Naive thymus-derived CD8-positive, alpha-beta T cell (primary cell): ENCODE results near the gene CNOT4. TPM values are rescaled to one million over a fixed set of nuclear protein-coding genes. Genes with fewer than 3 reads are reported as not detected.
"Not testable (repeated sequence)": the region's sequence is repeated elsewhere in the genome, so short reads cannot be mapped to it uniquely, and the experiment has no call there.

Experiments
- ATAC-seq, 2 donors: fragments of 150-1000 bp; cut with Tn5 transposase in 1 of 2; sonication (Bioruptor Pico), chemical (Tn5 transposase) in 1 of 2; 1 replicate in 1 of 2; 2 replicates in 1 of 2; pipeline ENCODE4 v1.10.0; 2021; ENCODE audit warnings: mild to moderate bottlenecking in 2 of 2, moderate library complexity in 2 of 2
- POLR2A ChIA-PET: fragments of 350-600 bp; sonication (Branson Sonifier 250); formaldehyde crosslinking; loops from one replicate; lab custom pipeline; 2021; ENCODE audit warnings: antibody characterized with exemption; lab: Charles Lee
- DNase-seq, 10 donors: peaks; one replicate each; pipeline versions ENCODE4 v3.0.0 to v3.0.0-alpha.2; 2020 to 2022
- H3K27ac Mint-ChIP-seq, 10 donors: one replicate each; pipeline ENCODE4 v1.8.0; 2020 to 2022; ENCODE audit warnings: mild to moderate bottlenecking in 10 of 10, mixed read lengths in 10 of 10, moderate library complexity in 4 of 10, inconsistent platforms in 1 of 10
- H3K27me3 Mint-ChIP-seq, 5 donors: one replicate each; pipeline ENCODE4 v1.8.0; 2021 to 2022; ENCODE audit warnings: mixed read lengths in 5 of 5
- H3K36me3 Mint-ChIP-seq, 3 donors: one replicate each; pipeline ENCODE4 v1.8.0; 2020 to 2022; ENCODE audit warnings: mixed read lengths in 3 of 3, mild to moderate bottlenecking in 2 of 3, inconsistent platforms in 1 of 3
- H3K4me1 Mint-ChIP-seq, 4 donors: one replicate each; pipeline ENCODE4 v1.8.0; 2021 to 2022; ENCODE audit warnings: mixed read lengths in 4 of 4
- H3K4me3 Mint-ChIP-seq, 10 donors: one replicate each; pipeline ENCODE4 v1.8.0; 2020 to 2022; ENCODE audit warnings: mild to moderate bottlenecking in 10 of 10, mixed read lengths in 10 of 10, moderate library complexity in 6 of 10, inconsistent platforms in 1 of 10
- H3K9me3 Mint-ChIP-seq, 9 donors: one replicate each; pipeline ENCODE4 v1.8.0; 2020 to 2022; ENCODE audit warnings: mixed read lengths in 9 of 9, mild to moderate bottlenecking in 3 of 9, inconsistent platforms in 1 of 9, moderate library complexity in 1 of 9
- polyA plus RNA-seq, 3 donors: library from polyadenylated mRNA; unstranded; fragments of 300-500 nt; fragmentation: Illumina TruSeq; gene quantifications; one replicate each; pipeline ENCODE4 v1.2.3, GENCODE V29; 2021
- total RNA-seq, 8 experiments: library from RNA in 2 of 8; stranded (reverse) in 2 of 8; gene quantifications; one replicate each; pipeline ENCODE4 v1.2.3 and lab custom pipeline; 2021 to 2026

CNOT4 gene
- total and polyA plus RNA-seq, 5 experiments from 2014 or later = 11.9 to 42.2 (median 19.6) TPM

- H3K9me3 Mint-ChIP-seq, DNase-seq, ATAC-seq, POLR2A ChIA-PET, H3K4me3 Mint-ChIP-seq, H3K27me3 Mint-ChIP-seq: not testable (repeated sequence)
- peaks cover 5 to 17% (median 8%) of the 10 kb centered on the region in 3 donors for H3K36me3 Mint-ChIP-seq
- peaks cover 7 to 35% (median 32%) of the 10 kb centered on the region in 4 donors for H3K4me1 Mint-ChIP-seq
- H3K27ac Mint-ChIP-seq = peak overlapping the region in 2 of 10 donors; percentile 29 to 57
Observed at GRCh38 chr7:135469705-135470104, 40.2 kb downstream of the CNOT4 start.

GRCh38 chr7:135467207-135467711 lies 42.6 kb downstream of the CNOT4 start:
- no peak for ATAC-seq
- Mint-ChIP-seq H3K27ac (peak overlapping the region in 1 of 10 donors; percentile 60), H3K27me3 (no peaks in the 10 kb centered on the region), H3K36me3 (peaks cover 5 to 29% (median 12%) of the 10 kb centered on the region in 3 donors), H3K4me1 (peaks cover 15 to 49% (median 45%) of the 10 kb centered on the region in 4 donors), H3K9me3 (peaks cover 0 to 2% (median 0%) of the 10 kb centered on the region in 9 donors), H3K4me3 (no peak overlapping the region)
- POLR2A ChIA-PET = interaction anchor here (0.6 kb wide), 1 partner anchor 42 kb away, joined by 7 read pairs; no protein-coding TSS in a partner anchor
- DNase-seq = no peak

- POLR2A ChIA-PET = interaction anchor here (0.6 to 0.7 kb wide), 2 partner anchors 43 to 567 kb away, joined by 6 to 7 read pairs; no protein-coding TSS in a partner anchor
- peaks cover 5 to 28% (median 12%) of the 10 kb centered on the region in 3 donors for H3K36me3 Mint-ChIP-seq
- H3K4me1 Mint-ChIP-seq = peaks cover 15 to 52% (median 45%) of the 10 kb centered on the region in 4 donors
- no peak overlapping the region for H3K4me3 Mint-ChIP-seq
- H3K9me3 Mint-ChIP-seq = peaks cover 0 to 2% (median 0%) of the 10 kb centered on the region in 9 donors
- no peak overlapping the region for H3K27ac Mint-ChIP-seq
- no peak for DNase-seq
- ATAC-seq = no peak
- H3K27me3 Mint-ChIP-seq = no peaks in the 10 kb centered on the region
Observed at GRCh38 chr7:135466442-135467206, 43.3 kb downstream of the CNOT4 start.

GRCh38 chr7:135463908-135464307 lies 46.0 kb downstream of the CNOT4 start:
- H3K4me1 Mint-ChIP-seq = peaks cover 22 to 62% (median 51%) of the 10 kb centered on the region in 4 donors
- POLR2A ChIA-PET = interaction anchor here (0.7 kb wide), 1 partner anchor 46 kb away, joined by 3 read pairs; the partner anchor contains the start of gene CNOT4
- DNase-seq (no peak), ATAC-seq (no peak)
- peaks cover 5 to 23% (median 10%) of the 10 kb centered on the region in 3 donors for H3K36me3 Mint-ChIP-seq
- H3K4me3 Mint-ChIP-seq = no peak overlapping the region
- H3K27me3 Mint-ChIP-seq = no peaks in the 10 kb centered on the region
- H3K9me3 Mint-ChIP-seq = peaks cover 0 to 2% (median 0%) of the 10 kb centered on the region in 9 donors
- peak overlapping the region in 1 of 10 donors; percentile 54 for H3K27ac Mint-ChIP-seq

- peaks cover under 1 to 26% (median 13%) of the 10 kb centered on the region in 3 donors for H3K36me3 Mint-ChIP-seq
- no peaks in the 10 kb centered on the region for H3K27me3 Mint-ChIP-seq
- peaks cover 34 to 75% (median 68%) of the 10 kb centered on the region in 4 donors for H3K4me1 Mint-ChIP-seq
- no peak overlapping the region for H3K4me3 Mint-ChIP-seq
- DNase-seq = no peak
- H3K27ac Mint-ChIP-seq = peak overlapping the region in 1 of 10 donors; percentile 36
- ATAC-seq = no peak
- H3K9me3 Mint-ChIP-seq = peaks cover 0 to 2% (median 0%) of the 10 kb centered on the region in 9 donors
- POLR2A ChIA-PET = no interaction called here
Observed at GRCh38 chr7:135459951-135460567, 49.8 kb downstream of the CNOT4 start.

- no peaks in the 10 kb centered on the region for H3K27me3 Mint-ChIP-seq
- no peaks in the 10 kb centered on the region for H3K9me3 Mint-ChIP-seq
- POLR2A ChIA-PET = no interaction called here
- H3K27ac Mint-ChIP-seq = peak overlapping the region in 5 of 10 donors; percentile 1 to 40 (median 19)
- H3K36me3 Mint-ChIP-seq = peaks cover 0 to 25% (median 8%) of the 10 kb centered on the region in 3 donors
- peaks cover 34 to 75% (median 70%) of the 10 kb centered on the region in 4 donors for H3K4me1 Mint-ChIP-seq
- no peak for ATAC-seq
- peak overlapping the region in 1 of 10 donors; percentile 1 for H3K4me3 Mint-ChIP-seq
- DNase-seq = no peak
Observed at GRCh38 chr7:135459076-135459475, 50.8 kb downstream of the CNOT4 start.

GRCh38 chr7:135454060-135454459 lies 55.8 kb downstream of the CNOT4 start:
- no peak for DNase-seq
- Mint-ChIP-seq H3K27ac (no peak overlapping the region), H3K27me3 (no peaks in the 10 kb centered on the region), H3K9me3 (no peaks in the 10 kb centered on the region), H3K36me3 (peaks cover 0 to 20% (median 8%) of the 10 kb centered on the region in 3 donors), H3K4me1 (peaks cover 33 to 70% (median 68%) of the 10 kb centered on the region in 4 donors), H3K4me3 (no peak overlapping the region)
- POLR2A ChIA-PET = no interaction called here
- ATAC-seq = no peak

GRCh38 chr7:135449436-135449835 lies 60.5 kb downstream of the CNOT4 start:
- POLR2A ChIA-PET = no interaction called here
- DNase-seq (no peak), ATAC-seq (no peak)
- peak overlapping the region in 2 of 10 donors; percentile 39 to 44 for H3K27ac Mint-ChIP-seq
- H3K4me3 Mint-ChIP-seq = no peak overlapping the region
- peaks cover 22 to 60% (median 53%) of the 10 kb centered on the region in 4 donors for H3K4me1 Mint-ChIP-seq
- no peaks in the 10 kb centered on the region for H3K27me3 Mint-ChIP-seq
- H3K36me3 Mint-ChIP-seq = peaks cover 0 to 20% (median 3%) of the 10 kb centered on the region in 3 donors
- no peaks in the 10 kb centered on the region for H3K9me3 Mint-ChIP-seq

GRCh38 chr7:135448753-135449152 lies 61.1 kb downstream of the CNOT4 start:
- Mint-ChIP-seq H3K9me3 (no peaks in the 10 kb centered on the region), H3K36me3 (peaks cover 0 to 24% (median 3%) of the 10 kb centered on the region in 3 donors), H3K27ac (peak overlapping the region in 4 of 10 donors; percentile 3 to 44 (median 20)), H3K4me3 (no peak overlapping the region), H3K4me1 (peaks cover 20 to 56% (median 52%) of the 10 kb centered on the region in 4 donors), H3K27me3 (no peaks in the 10 kb centered on the region)
- ATAC-seq (no peak), DNase-seq (no peak)
- POLR2A ChIA-PET = no interaction called here

GRCh38 chr7:135447748-135448147 lies 62.2 kb downstream of the CNOT4 start:
- no peak for DNase-seq
- Mint-ChIP-seq H3K4me1 (peaks cover 18 to 56% (median 48%) of the 10 kb centered on the region in 4 donors), H3K4me3 (peak overlapping the region in 5 of 10 donors; percentile 23 to 43 (median 31)), H3K27ac (peak overlapping the region in 6 of 10 donors; percentile 3 to 92 (median 67)), H3K27me3 (no peaks in the 10 kb centered on the region), H3K36me3 (peaks cover 0 to 30% (median 7%) of the 10 kb centered on the region in 3 donors), H3K9me3 (no peaks in the 10 kb centered on the region)
- no peak for ATAC-seq
- POLR2A ChIA-PET = interaction anchor here (0.6 kb wide), 1 partner anchor 41 kb away, joined by 3 read pairs; no protein-coding TSS in a partner anchor

- Mint-ChIP-seq H3K27me3 (no peaks in the 10 kb centered on the region), H3K36me3 (peaks cover 0 to 29% (median 7%) of the 10 kb centered on the region in 3 donors), H3K27ac (peak overlapping the region in 1 of 10 donors; percentile 49), H3K4me3 (no peak overlapping the region), H3K9me3 (no peaks in the 10 kb centered on the region), H3K4me1 (peaks cover 14 to 48% (median 38%) of the 10 kb centered on the region in 4 donors)
- DNase-seq (no peak), ATAC-seq (no peak)
- POLR2A ChIA-PET = no interaction called here
Observed at GRCh38 chr7:135445690-135446089, 64.2 kb downstream of the CNOT4 start.

- ATAC-seq, H3K9me3 Mint-ChIP-seq, H3K27me3 Mint-ChIP-seq, POLR2A ChIA-PET, H3K27ac Mint-ChIP-seq, H3K4me3 Mint-ChIP-seq, DNase-seq: not testable (repeated sequence)
- peaks cover 14 to 46% (median 36%) of the 10 kb centered on the region in 4 donors for H3K4me1 Mint-ChIP-seq
- H3K36me3 Mint-ChIP-seq = peaks cover 0 to 31% (median 7%) of the 10 kb centered on the region in 3 donors
Observed at GRCh38 chr7:135445266-135445665, 64.6 kb downstream of the CNOT4 start.
